HEK293 (cell line): ENCODE results near the gene TPSAB1.

ENCODE experiments used
- CTCF ChIA-PET: fragments of 350-600 bp; formaldehyde crosslinking; extraction: SDS; loops from one replicate; lab custom pipeline; 2021; ENCODE audit warnings: antibody characterized with exemption; lab: Yijun Ruan, JAX
- POLR2A ChIA-PET: fragments of 300-600 bp; formaldehyde crosslinking; extraction: SDS; loops from one replicate; lab custom pipeline; 2020; ENCODE audit warnings: antibody characterized with exemption, inconsistent platforms; lab: Yijun Ruan, JAX
- H3K27ac ChIP-seq: fragments of 200-500 bp; sonication (Bioruptor generic); 2 replicates; pipeline ENCODE4 v1.5.1; 2014; ENCODE audit warnings: low read depth, low read length, control low read depth, inconsistent platforms; ENCODE audit errors: extremely low read depth
- H3K36me3 ChIP-seq, 2 experiments: fragments of 200-500 bp in 1 of 2; sonication (Bioruptor generic) in 1 of 2; 1 replicate in 1 of 2; 2 replicates in 1 of 2; pipeline ENCODE4 v1.5.1; 2014 to 2017; ENCODE audit warnings: inconsistent platforms in 2 of 2, low read length in 2 of 2; ENCODE audit not compliant: control insufficient read depth in 2 of 2, insufficient read depth in 1 of 2
- H3K4me1 ChIP-seq: fragments of 200-500 bp; sonication (Bioruptor generic); 2 replicates; pipeline ENCODE4 v1.5.1; 2014; ENCODE audit warnings: mild to moderate bottlenecking, low read length, inconsistent platforms; ENCODE audit not compliant: control insufficient read depth, insufficient read depth
- H3K4me3 ChIP-seq: 2 replicates; pipeline ENCODE4 v1.5.1; 2011; ENCODE audit warnings: low read depth, mild to moderate bottlenecking, control low read depth, low read length, moderate library complexity
- H3K9me3 ChIP-seq: fragments of 200-500 bp; sonication (Bioruptor generic); 2 replicates; pipeline ENCODE4 v1.5.1; 2014; ENCODE audit warnings: low read depth, low read length, inconsistent platforms; ENCODE audit not compliant: control insufficient read depth, insufficient read depth
- GLIS2 ChIP-seq: fragments of 450-650 bp; formaldehyde crosslinking; IDR thresholded peaks from 2 replicates; pipeline ENCODE4 v1.5.1; 2016; ENCODE audit warnings: missing biosample characterization, missing genetic modification characterization
- KLF16 ChIP-seq: fragments of 450-650 bp; formaldehyde crosslinking; IDR thresholded peaks from 2 replicates; pipeline ENCODE4 v1.5.1; 2017; ENCODE audit warnings: missing biosample characterization, missing genetic modification characterization
- OSR2 ChIP-seq: fragments of 450-650 bp; formaldehyde crosslinking; IDR thresholded peaks from 2 replicates; pipeline ENCODE4 v1.5.1; 2016; ENCODE audit warnings: missing biosample characterization, missing genetic modification characterization
- ZBTB7A ChIP-seq: fragments of 450-650 bp; formaldehyde crosslinking; IDR thresholded peaks from 2 replicates; pipeline ENCODE4 v1.5.1; 2016; ENCODE audit warnings: low read depth, missing biosample characterization, missing genetic modification characterization
- ZFHX2 ChIP-seq: fragments of 450-650 bp; formaldehyde crosslinking; conservative IDR thresholded peaks from 2 replicates; pipeline ENCODE4 v1.5.1; 2016; ENCODE audit warnings: missing biosample characterization, missing genetic modification characterization
- ZIC2 ChIP-seq: fragments of 450-650 bp; formaldehyde crosslinking; IDR thresholded peaks from 2 replicates; pipeline ENCODE4 v1.5.1; 2016; ENCODE audit warnings: missing biosample characterization, missing genetic modification characterization
- ZNF121 ChIP-seq: fragments of 450-650 bp; formaldehyde crosslinking; IDR thresholded peaks from 2 replicates; pipeline ENCODE4 v1.5.1; 2016; ENCODE audit warnings: missing biosample characterization, missing genetic modification characterization
- ZNF148 ChIP-seq: fragments of 450-650 bp; formaldehyde crosslinking; IDR thresholded peaks from 2 replicates; pipeline ENCODE4 v1.5.0; 2017; ENCODE audit warnings: missing biosample characterization, missing genetic modification characterization, borderline replicate concordance
- ZNF174 ChIP-seq: fragments of 450-650 bp; formaldehyde crosslinking; IDR thresholded peaks from 2 replicates; pipeline ENCODE4 v1.5.0; 2017; ENCODE audit warnings: missing biosample characterization, mild to moderate bottlenecking, missing genetic modification characterization
- ZNF221 ChIP-seq: fragments of 450-650 bp; formaldehyde crosslinking; IDR thresholded peaks from 2 replicates; pipeline ENCODE4 v1.5.1; 2017; ENCODE audit warnings: missing biosample characterization, missing genetic modification characterization, borderline replicate concordance
- ZNF311 ChIP-seq: fragments of 450-650 bp; formaldehyde crosslinking; IDR thresholded peaks from 2 replicates; pipeline ENCODE4 v1.5.1; 2017; ENCODE audit warnings: missing biosample characterization, missing genetic modification characterization, borderline replicate concordance
- ZNF324 ChIP-seq: fragments of 450-650 bp; formaldehyde crosslinking; IDR thresholded peaks from 2 replicates; pipeline ENCODE4 v1.5.1; 2016; ENCODE audit warnings: missing biosample characterization, missing genetic modification characterization
- ZNF335 ChIP-seq: fragments of 450-650 bp; formaldehyde crosslinking; conservative IDR thresholded peaks from 2 replicates; pipeline ENCODE4 v1.5.1; 2016; ENCODE audit warnings: missing biosample characterization, missing genetic modification characterization
- ZNF350 ChIP-seq: fragments of 450-650 bp; formaldehyde crosslinking; IDR thresholded peaks from 2 replicates; pipeline ENCODE4 v1.5.0; 2017; ENCODE audit warnings: missing biosample characterization, mild to moderate bottlenecking, missing genetic modification characterization
- ZNF366 ChIP-seq: fragments of 450-650 bp; formaldehyde crosslinking; conservative IDR thresholded peaks from 2 replicates; pipeline ENCODE4 v1.5.1; 2016; ENCODE audit warnings: missing biosample characterization, missing genetic modification characterization
- ZNF423 ChIP-seq: fragments of 450-650 bp; formaldehyde crosslinking; IDR thresholded peaks from 2 replicates; pipeline ENCODE4 v1.5.1; 2016; ENCODE audit warnings: missing biosample characterization, missing genetic modification characterization
- ZNF514 ChIP-seq: fragments of 450-650 bp; formaldehyde crosslinking; IDR thresholded peaks from 2 replicates; pipeline ENCODE4 v1.5.1; 2016; ENCODE audit warnings: missing biosample characterization, missing genetic modification characterization
- ZNF548 ChIP-seq: fragments of 450-650 bp; formaldehyde crosslinking; IDR thresholded peaks from 2 replicates; pipeline ENCODE4 v1.5.1; 2016; ENCODE audit warnings: missing biosample characterization, missing genetic modification characterization
- ZNF571 ChIP-seq: fragments of 450-650 bp; formaldehyde crosslinking; IDR thresholded peaks from 2 replicates; pipeline ENCODE4 v1.5.0; 2017; ENCODE audit warnings: missing biosample characterization, missing genetic modification characterization
- ZNF621 ChIP-seq: fragments of 450-650 bp; formaldehyde crosslinking; IDR thresholded peaks from 2 replicates; pipeline ENCODE4 v1.5.1; 2017; ENCODE audit warnings: missing biosample characterization, missing genetic modification characterization
- TF ChIP-seq, protein P1 (sequence below): fragments of 450-650 bp; formaldehyde crosslinking; optimal IDR thresholded peaks from 2 replicates; pipeline ENCODE3; 2016; ENCODE audit warnings: missing biosample characterization, mild to moderate bottlenecking, missing genetic modification characterization
- TF ChIP-seq, protein P2 (sequence below): fragments of 450-650 bp; formaldehyde crosslinking; IDR thresholded peaks from 2 replicates; pipeline ENCODE4 v1.5.1; 2016; ENCODE audit warnings: missing biosample characterization, missing genetic modification characterization
- TF ChIP-seq, protein P3 (sequence below): fragments of 450-650 bp; formaldehyde crosslinking; IDR thresholded peaks from 2 replicates; pipeline ENCODE4 v1.5.1; 2017; ENCODE audit warnings: missing biosample characterization, mild to moderate bottlenecking, missing genetic modification characterization, moderate library complexity
- TF ChIP-seq, protein P4 (sequence below): fragments of 450-650 bp; formaldehyde crosslinking; IDR thresholded peaks from 2 replicates; pipeline ENCODE4 v1.5.1; 2017; ENCODE audit warnings: missing biosample characterization, missing genetic modification characterization
- TF ChIP-seq, protein P5 (sequence below): fragments of 450-650 bp; formaldehyde crosslinking; IDR thresholded peaks from 2 replicates; pipeline ENCODE4 v1.5.1; 2017; ENCODE audit warnings: missing biosample characterization, missing genetic modification characterization

Gene TPSAB1

DNA sequence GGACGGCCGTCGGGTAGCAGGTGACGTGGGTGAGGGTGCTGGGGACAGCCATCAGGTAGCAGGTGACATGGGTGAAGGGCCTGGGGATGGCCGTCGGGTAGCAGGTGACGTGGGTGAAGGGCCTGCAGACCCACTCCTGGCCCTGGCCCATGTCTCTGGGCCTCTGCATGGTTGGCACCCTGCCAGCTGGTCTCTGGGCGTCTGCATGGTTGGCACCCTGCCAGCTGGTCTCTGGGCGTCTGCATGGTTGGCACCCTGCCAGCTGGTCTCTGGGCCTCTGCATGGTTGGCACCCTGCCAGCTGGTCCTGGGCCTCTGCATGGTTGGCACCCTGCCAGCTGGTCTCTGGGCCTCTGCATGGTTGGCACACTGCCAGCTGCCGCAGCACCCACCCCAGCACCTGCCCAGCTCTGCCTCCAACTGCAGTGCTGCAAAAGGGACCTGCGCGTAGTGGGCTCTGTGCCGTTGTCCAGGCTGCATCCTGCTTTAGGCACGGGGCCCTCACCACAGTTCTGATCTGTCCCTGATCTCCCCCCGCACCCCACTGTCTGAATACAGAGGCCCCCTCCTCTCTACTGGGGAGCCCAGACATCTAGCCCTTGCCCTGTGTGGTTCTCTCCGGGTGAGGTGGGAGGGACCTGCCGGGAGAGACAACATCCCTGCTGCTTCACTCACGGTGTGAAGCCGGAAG is 31.4 kb downstream of the TPSAB1 start (continued):
- TF ChIP-seq, protein P1, sequence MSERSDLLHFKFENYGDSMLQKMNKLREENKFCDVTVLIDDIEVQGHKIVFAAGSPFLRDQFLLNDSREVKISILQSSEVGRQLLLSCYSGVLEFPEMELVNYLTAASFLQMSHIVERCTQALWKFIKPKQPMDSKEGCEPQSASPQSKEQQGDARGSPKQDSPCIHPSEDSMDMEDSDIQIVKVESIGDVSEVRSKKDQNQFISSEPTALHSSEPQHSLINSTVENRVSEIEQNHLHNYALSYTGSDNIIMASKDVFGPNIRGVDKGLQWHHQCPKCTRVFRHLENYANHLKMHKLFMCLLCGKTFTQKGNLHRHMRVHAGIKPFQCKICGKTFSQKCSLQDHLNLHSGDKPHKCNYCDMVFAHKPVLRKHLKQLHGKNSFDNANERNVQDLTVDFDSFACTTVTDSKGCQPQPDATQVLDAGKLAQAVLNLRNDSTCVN (tag by site-specific recombination) = peak; percentile 59
- peak; percentile 99 for TF ChIP-seq ZNF350 (tag by site-specific recombination)
- peak; percentile 77 for TF ChIP-seq GLIS2 (tag by site-specific recombination)
- TF ChIP-seq ZNF174 (tag by site-specific recombination) = peak; percentile 100
- peak; percentile 100 for TF ChIP-seq ZNF148 (tag by site-specific recombination)
- peak; percentile 97 for TF ChIP-seq ZNF324
- peak; percentile 98 for TF ChIP-seq ZIC2 (tag by site-specific recombination)
- TF ChIP-seq, protein P2, sequence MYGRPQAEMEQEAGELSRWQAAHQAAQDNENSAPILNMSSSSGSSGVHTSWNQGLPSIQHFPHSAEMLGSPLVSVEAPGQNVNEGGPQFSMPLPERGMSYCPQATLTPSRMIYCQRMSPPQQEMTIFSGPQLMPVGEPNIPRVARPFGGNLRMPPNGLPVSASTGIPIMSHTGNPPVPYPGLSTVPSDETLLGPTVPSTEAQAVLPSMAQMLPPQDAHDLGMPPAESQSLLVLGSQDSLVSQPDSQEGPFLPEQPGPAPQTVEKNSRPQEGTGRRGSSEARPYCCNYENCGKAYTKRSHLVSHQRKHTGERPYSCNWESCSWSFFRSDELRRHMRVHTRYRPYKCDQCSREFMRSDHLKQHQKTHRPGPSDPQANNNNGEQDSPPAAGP (tag by site-specific recombination) = peak; percentile 78
- TF ChIP-seq ZNF311 = peak; percentile 100
- TF ChIP-seq ZNF121 (tag by site-specific recombination) = 0 out of 2 replicates have a peak, but pooled peaks have one; percentile 54
- peak; percentile 85 for TF ChIP-seq ZNF423 (tag by site-specific recombination)
- 0 out of 2 replicates have a peak, but pooled peaks have one; percentile 42 for TF ChIP-seq OSR2 (tag by site-specific recombination)
- TF ChIP-seq, protein P3, sequence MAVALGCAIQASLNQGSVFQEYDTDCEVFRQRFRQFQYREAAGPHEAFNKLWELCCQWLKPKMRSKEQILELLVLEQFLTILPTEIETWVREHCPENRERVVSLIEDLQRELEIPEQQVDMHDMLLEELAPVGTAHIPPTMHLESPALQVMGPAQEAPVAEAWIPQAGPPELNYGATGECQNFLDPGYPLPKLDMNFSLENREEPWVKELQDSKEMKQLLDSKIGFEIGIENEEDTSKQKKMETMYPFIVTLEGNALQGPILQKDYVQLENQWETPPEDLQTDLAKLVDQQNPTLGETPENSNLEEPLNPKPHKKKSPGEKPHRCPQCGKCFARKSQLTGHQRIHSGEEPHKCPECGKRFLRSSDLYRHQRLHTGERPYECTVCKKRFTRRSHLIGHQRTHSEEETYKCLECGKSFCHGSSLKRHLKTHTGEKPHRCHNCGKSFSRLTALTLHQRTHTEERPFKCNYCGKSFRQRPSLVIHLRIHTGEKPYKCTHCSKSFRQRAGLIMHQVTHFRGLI (tag by site-specific recombination) = peak; percentile 80
- peak; percentile 73; the same call in 1 of the 2 replicates for TF ChIP-seq KLF16 (tag by site-specific recombination)
- peak; percentile 99; the same call in 1 of the 2 replicates for TF ChIP-seq ZNF221 (tag by site-specific recombination)
- TF ChIP-seq ZNF621 (tag by site-specific recombination) = peak; percentile 99
- TF ChIP-seq, all 188 proteins: peak for 96; not testable (repeated sequence) for 92

GRCh38 chr16:1272453-1273198 is 32.1 kb downstream of the TPSAB1 start:
- Histone ChIP-seq H3K36me3 (no peaks in the 10 kb centered on the region), H3K27ac (peak overlapping the region; percentile 58; the same call in 1 of the 2 replicates), H3K4me1 (peaks cover 12% of the 10 kb centered on the region), H3K9me3 (no peaks in the 10 kb centered on the region), H3K4me3 (no peak overlapping the region)
- CTCF ChIA-PET = no interaction called here
- POLR2A ChIA-PET = no interaction called here
- TF ChIP-seq ZNF571 (peak; percentile 21; the same call in 1 of the 2 replicates), ZNF335 (tag by site-specific recombination) (peak; percentile 49), ZNF514 (0 out of 2 replicates have a peak, but pooled peaks have one; percentile 65), ZNF366 (tag by site-specific recombination) (peak; percentile 99), ZNF548 (0 out of 2 replicates have a peak, but pooled peaks have one; percentile 43), ZFHX2 (peak; percentile 72), ZBTB7A (tag by site-specific recombination) (0 out of 2 replicates have a peak, but pooled peaks have one; percentile 28)
- TF ChIP-seq, protein P4, sequence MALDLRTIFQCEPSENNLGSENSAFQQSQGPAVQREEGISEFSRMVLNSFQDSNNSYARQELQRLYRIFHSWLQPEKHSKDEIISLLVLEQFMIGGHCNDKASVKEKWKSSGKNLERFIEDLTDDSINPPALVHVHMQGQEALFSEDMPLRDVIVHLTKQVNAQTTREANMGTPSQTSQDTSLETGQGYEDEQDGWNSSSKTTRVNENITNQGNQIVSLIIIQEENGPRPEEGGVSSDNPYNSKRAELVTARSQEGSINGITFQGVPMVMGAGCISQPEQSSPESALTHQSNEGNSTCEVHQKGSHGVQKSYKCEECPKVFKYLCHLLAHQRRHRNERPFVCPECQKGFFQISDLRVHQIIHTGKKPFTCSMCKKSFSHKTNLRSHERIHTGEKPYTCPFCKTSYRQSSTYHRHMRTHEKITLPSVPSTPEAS = no peak
- TF ChIP-seq, protein P5, sequence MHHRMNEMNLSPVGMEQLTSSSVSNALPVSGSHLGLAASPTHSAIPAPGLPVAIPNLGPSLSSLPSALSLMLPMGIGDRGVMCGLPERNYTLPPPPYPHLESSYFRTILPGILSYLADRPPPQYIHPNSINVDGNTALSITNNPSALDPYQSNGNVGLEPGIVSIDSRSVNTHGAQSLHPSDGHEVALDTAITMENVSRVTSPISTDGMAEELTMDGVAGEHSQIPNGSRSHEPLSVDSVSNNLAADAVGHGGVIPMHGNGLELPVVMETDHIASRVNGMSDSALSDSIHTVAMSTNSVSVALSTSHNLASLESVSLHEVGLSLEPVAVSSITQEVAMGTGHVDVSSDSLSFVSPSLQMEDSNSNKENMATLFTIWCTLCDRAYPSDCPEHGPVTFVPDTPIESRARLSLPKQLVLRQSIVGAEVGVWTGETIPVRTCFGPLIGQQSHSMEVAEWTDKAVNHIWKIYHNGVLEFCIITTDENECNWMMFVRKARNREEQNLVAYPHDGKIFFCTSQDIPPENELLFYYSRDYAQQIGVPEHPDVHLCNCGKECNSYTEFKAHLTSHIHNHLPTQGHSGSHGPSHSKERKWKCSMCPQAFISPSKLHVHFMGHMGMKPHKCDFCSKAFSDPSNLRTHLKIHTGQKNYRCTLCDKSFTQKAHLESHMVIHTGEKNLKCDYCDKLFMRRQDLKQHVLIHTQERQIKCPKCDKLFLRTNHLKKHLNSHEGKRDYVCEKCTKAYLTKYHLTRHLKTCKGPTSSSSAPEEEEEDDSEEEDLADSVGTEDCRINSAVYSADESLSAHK (tag by site-specific recombination) = no peak
